Vagina (tissue), 2 donors: ENCODE measurements around the gene WARS2.
"Not testable (repeated sequence)": the region's sequence is repeated elsewhere in the genome, so short reads cannot be mapped to it uniquely, and the experiment has no call there.

Source experiments
- CTCF ChIP-seq, 3 experiments: fragments of 450-650 bp in 2 of 3; fragments of 200-600 bp in 1 of 3; sonication (generic) in 1 of 3; IDR thresholded peaks; one replicate each; pipeline ENCODE4 v1.5.1; 2017 to 2019; ENCODE audit warnings: antibody characterized with exemption in 3 of 3, mild to moderate bottlenecking in 2 of 3, moderate library complexity in 2 of 3
- POLR2A ChIP-seq, 2 donors: fragments of 450-650 bp; IDR thresholded peaks; one replicate each; pipeline ENCODE4 v1.6.1; 2017; ENCODE audit warnings: antibody characterized with exemption in 2 of 2, mild to moderate bottlenecking in 2 of 2, moderate library complexity in 2 of 2
- POLR2AphosphoS5 ChIP-seq, 2 donors: sonication (generic); formaldehyde crosslinking; IDR thresholded peaks; one replicate each; pipeline ENCODE4 v1.9.0; 2017; ENCODE audit warnings: antibody characterized with exemption in 2 of 2, mild to moderate bottlenecking in 2 of 2, low read depth in 1 of 2; ENCODE audit not compliant: insufficient read depth in 1 of 2

- TF ChIP-seq CTCF (IDR thresholded peaks at IDR 0.05); POLR2A (IDR thresholded peaks at IDR 0.05); POLR2AphosphoS5 (IDR thresholded peaks at IDR 0.05; ENCODE audit: insufficient read depth in 1 of 2, low read depth in 1 of 2): not testable (repeated sequence)
These were observed 31.0 kb upstream of the WARS2 start for GRCh38 chr1:119171381-119172010.
